GM23338 (cell line): ENCODE measurements around the gene NTM. TPM values are rescaled to one million over a fixed set of nuclear protein-coding genes. Genes with fewer than 3 reads are reported as not detected.

ENCODE experiments used
- ATAC-seq: fragments of 200-7000 bp; cut with Tn5 transposase; 3 replicates; pipeline ENCODE4 v1.9.1; 2020
- DNase-seq: peaks from one replicate; pipeline ENCODE4 v3.0.0-alpha.2; 2015; ENCODE audit warnings: low spot score
- H2AFZ ChIP-seq: fragments of 200-600 bp; sonication (generic); 2 replicates; pipeline ENCODE4 v1.8.0; 2016; ENCODE audit warnings: antibody characterized with exemption, mild to moderate bottlenecking, moderate library complexity
- H3F3A ChIP-seq: fragments of 200-600 bp; sonication (generic); replicated peaks from 2 replicates; pipeline ENCODE4 v1.8.0; 2017; ENCODE audit warnings: antibody characterized with exemption, mixed run types, low read depth
- H3K27ac ChIP-seq: fragments of 200-600 bp; sonication (generic); 2 replicates; pipeline ENCODE4 v1.6.1; 2016; ENCODE audit warnings: low read depth
- H3K27me3 ChIP-seq: fragments of 200-600 bp; sonication (generic); 2 replicates; pipeline ENCODE4 v1.8.0; 2016; ENCODE audit warnings: mild to moderate bottlenecking, mixed run types, moderate library complexity; ENCODE audit not compliant: insufficient read depth
- H3K36me3 ChIP-seq: fragments of 200-600 bp; sonication (generic); 2 replicates; pipeline ENCODE4 v1.8.0; 2016; ENCODE audit warnings: mild to moderate bottlenecking; ENCODE audit not compliant: insufficient read depth
- H3K4me1 ChIP-seq: fragments of 200-600 bp; sonication (generic); 2 replicates; pipeline ENCODE4 v1.8.0; 2016; ENCODE audit warnings: mild to moderate bottlenecking, moderate library complexity; ENCODE audit not compliant: insufficient read depth
- H3K4me2 ChIP-seq: fragments of 200-600 bp; sonication (generic); 2 replicates; pipeline ENCODE4 v1.7.1; 2017; ENCODE audit warnings: mixed run types
- H3K4me3 ChIP-seq: fragments of 200-600 bp; sonication (generic); 2 replicates; pipeline ENCODE4 v1.6.1; 2016; ENCODE audit warnings: mixed run types
- H3K79me2 ChIP-seq: fragments of 200-600 bp; sonication (generic); replicated peaks from 2 replicates; pipeline ENCODE4 v1.8.0; 2017; ENCODE audit warnings: mild to moderate bottlenecking; ENCODE audit not compliant: insufficient read depth
- H3K9me2 ChIP-seq: fragments of 200-600 bp; sonication (generic); 2 replicates; pipeline ENCODE4 v1.8.0; 2017; ENCODE audit not compliant: insufficient read depth
- H4K20me1 ChIP-seq: fragments of 200-600 bp; sonication (generic); replicated peaks from 2 replicates; pipeline ENCODE4 v1.8.0; 2017; ENCODE audit warnings: mild to moderate bottlenecking; ENCODE audit not compliant: insufficient read depth
- H3K27ac Mint-ChIP-seq: 2 replicates; pipeline ENCODE4 v1.8.0; 2020; ENCODE audit warnings: inconsistent platforms, mild to moderate bottlenecking, moderate library complexity, mixed read lengths
- H3K27me3 Mint-ChIP-seq: 3 replicates; pipeline ENCODE4 v1.8.0; 2022; ENCODE audit warnings: low read depth, mild to moderate bottlenecking, moderate library complexity, mixed read lengths, inconsistent platforms; ENCODE audit not compliant: insufficient read depth, poor library complexity
- H3K36me3 Mint-ChIP-seq: 3 replicates; pipeline ENCODE4 v1.8.0; 2021; ENCODE audit warnings: low read depth, mild to moderate bottlenecking, inconsistent platforms, moderate library complexity, mixed read lengths
- H3K4me1 Mint-ChIP-seq: 3 replicates; pipeline ENCODE4 v1.8.0; 2020; ENCODE audit warnings: mild to moderate bottlenecking, inconsistent platforms, mixed read lengths
- H3K4me3 Mint-ChIP-seq: 3 replicates; pipeline ENCODE4 v1.8.0; 2021; ENCODE audit warnings: moderate library complexity, mild to moderate bottlenecking, inconsistent platforms, mixed read lengths
- H3K9me3 Mint-ChIP-seq: 3 replicates; pipeline ENCODE4 v1.8.0; 2020; ENCODE audit warnings: moderate library complexity, mild to moderate bottlenecking, inconsistent platforms, mixed read lengths
- EZH2 ChIP-seq: fragments of 200-600 bp; sonication (generic); IDR thresholded peaks from one replicate; pipeline ENCODE4 v1.8.0; 2017; ENCODE audit warnings: antibody characterized with exemption, mild to moderate bottlenecking, low read depth; ENCODE audit not compliant: unreplicated experiment
- EZH2phosphoT487 ChIP-seq: fragments of 200-600 bp; sonication (generic); IDR thresholded peaks from one replicate; pipeline ENCODE4 v1.8.1; 2018; ENCODE audit warnings: antibody characterized with exemption; ENCODE audit not compliant: unreplicated experiment
- JUNB ChIP-seq: IDR thresholded peaks from one replicate; pipeline ENCODE4 v1.6.1; 2016; ENCODE audit warnings: antibody characterized with exemption; ENCODE audit not compliant: unreplicated experiment
- NANOG ChIP-seq: IDR thresholded peaks from 2 replicates; pipeline ENCODE4 v1.6.1; 2016; ENCODE audit warnings: antibody characterized with exemption, borderline replicate concordance
- POLR2AphosphoS5 ChIP-seq: IDR thresholded peaks from 2 replicates; pipeline ENCODE4 v1.6.1; 2016; ENCODE audit warnings: antibody characterized with exemption, low read depth
- REST ChIP-seq: IDR thresholded peaks from one replicate; pipeline ENCODE4 v1.6.1; 2018; ENCODE audit warnings: antibody characterized with exemption; ENCODE audit not compliant: unreplicated experiment
- STAT1 ChIP-seq: IDR thresholded peaks from one replicate; pipeline ENCODE4 v1.6.1; 2016; ENCODE audit warnings: antibody characterized with exemption; ENCODE audit not compliant: unreplicated experiment
- ZNF114 ChIP-seq: fragments of 250-450 bp; sonication (Bioruptor Pico); IDR thresholded peaks from 2 replicates; pipeline ENCODE4 v1.5.0; 2020; ENCODE audit warnings: mild to moderate bottlenecking, moderate library complexity
- ZNF331 ChIP-seq: fragments of 250-450 bp; sonication (Bioruptor Pico); IDR thresholded peaks from 2 replicates; pipeline ENCODE4 v1.5.0; 2020; ENCODE audit warnings: low read depth, mild to moderate bottlenecking, moderate library complexity
- polyA plus RNA-seq: library from polyadenylated mRNA; unstranded; fragments of >200 nt; fragmentation: Nextera tagmentation; extraction: Ambion mirVana; gene quantifications from 2 replicates; pipeline ENCODE4 v1.2.1, GENCODE V29; 2016
- total RNA-seq: library from RNA; depleted of rRNA; stranded (reverse); fragments of >200 nt; shearing (Covaris generic); gene quantifications from 2 replicates; pipeline ENCODE4 v1.2.3, GENCODE V29; 2014
- TF ChIP-seq, protein P1 (sequence below), 2 experiments: fragments of 200-600 bp in 1 of 2; sonication (generic) in 1 of 2; conservative IDR thresholded peaks; 2 replicates each; pipeline versions ENCODE4 v1.5.1 to v1.6.1; 2016 to 2017; ENCODE audit warnings: antibody characterized with exemption in 2 of 2, low read depth in 2 of 2, mild to moderate bottlenecking in 2 of 2, moderate library complexity in 1 of 2
- TF ChIP-seq, protein P2 (sequence below): IDR thresholded peaks from 2 replicates; pipeline ENCODE4 v1.6.1; 2016; ENCODE audit warnings: antibody characterized with exemption

Gene NTM
- total and polyA plus RNA-seq, 2 experiments from 2014 or later: 10.6 to 14.6 TPM

GRCh38 chr11:131880316-131880715, 509.9 kb downstream of the NTM start:
- H3K4me3 ChIP-seq: no peak overlapping the region
- no peak overlapping the region for H3K4me3 Mint-ChIP-seq
- H3K4me1 ChIP-seq: peaks cover 17% of the 10 kb centered on the region
- no peaks in the 10 kb centered on the region for H3K79me2 ChIP-seq
- peaks cover 26% of the 10 kb centered on the region for H3K4me1 Mint-ChIP-seq
- H3F3A ChIP-seq: no peaks in the 10 kb centered on the region
- no peaks in the 10 kb centered on the region for H3K36me3 ChIP-seq
- peaks cover 2% of the 10 kb centered on the region for H3K27me3 Mint-ChIP-seq
- H3K27ac ChIP-seq: no peak overlapping the region
- H3K27ac Mint-ChIP-seq: no peak overlapping the region
- DNase-seq (no peak), ATAC-seq (peak; percentile 53)
- H4K20me1 ChIP-seq: no peaks in the 10 kb centered on the region
- no peaks in the 10 kb centered on the region for H3K9me3 Mint-ChIP-seq
- H2AFZ ChIP-seq: no peak overlapping the region
- TF ChIP-seq REST (no peak), EZH2 (no peak), ZNF114 (no peak), EZH2phosphoT487 (no peak), JUNB (no peak), ZNF331 (no peak)
- H3K27me3 ChIP-seq: no peaks in the 10 kb centered on the region
- H3K36me3 Mint-ChIP-seq: no peaks in the 10 kb centered on the region
- H3K4me2 ChIP-seq: 0 out of 2 replicates have a peak overlapping the region, but pooled peaks have one; percentile 52
- no peaks in the 10 kb centered on the region for H3K9me2 ChIP-seq

DNA sequence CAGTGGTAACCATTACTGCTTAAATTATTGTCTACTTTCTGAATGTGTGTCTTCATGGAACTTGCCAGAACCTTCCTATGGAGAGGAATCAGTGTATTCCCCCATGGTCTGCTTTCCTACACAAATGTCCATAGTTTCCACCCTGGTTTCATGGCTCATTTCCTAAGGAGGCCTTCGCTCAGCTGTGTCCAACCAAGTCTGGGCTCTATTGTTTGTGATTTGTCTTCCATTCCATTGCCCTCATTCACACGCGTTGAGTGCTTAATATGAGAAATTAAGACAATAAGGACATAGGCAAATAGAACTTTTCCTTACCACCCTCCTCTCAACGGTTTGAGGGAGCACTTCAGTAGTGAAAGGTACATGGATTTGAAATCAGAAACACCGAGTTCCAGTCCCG, 510.6 kb downstream of the NTM start:
- Histone ChIP-seq H3K4me2 (no peak overlapping the region), H2AFZ (no peak overlapping the region), H3K4me1 (peaks cover 17% of the 10 kb centered on the region), H3F3A (no peaks in the 10 kb centered on the region), H3K27ac (no peak overlapping the region), H3K79me2 (no peaks in the 10 kb centered on the region), H3K27me3 (no peaks in the 10 kb centered on the region), H3K36me3 (no peaks in the 10 kb centered on the region), H3K4me3 (no peak overlapping the region), H3K9me2 (no peaks in the 10 kb centered on the region), H4K20me1 (no peaks in the 10 kb centered on the region)
- Mint-ChIP-seq H3K27ac (no peak overlapping the region), H3K4me3 (no peak overlapping the region), H3K36me3 (no peaks in the 10 kb centered on the region), H3K27me3 (peaks cover 4% of the 10 kb centered on the region), H3K9me3 (no peaks in the 10 kb centered on the region), H3K4me1 (peaks cover 24% of the 10 kb centered on the region)
- DNase-seq (no peak), ATAC-seq (no peak)
- TF ChIP-seq ZNF331: no peak
- TF ChIP-seq NANOG: no peak
- TF ChIP-seq, protein P1, sequence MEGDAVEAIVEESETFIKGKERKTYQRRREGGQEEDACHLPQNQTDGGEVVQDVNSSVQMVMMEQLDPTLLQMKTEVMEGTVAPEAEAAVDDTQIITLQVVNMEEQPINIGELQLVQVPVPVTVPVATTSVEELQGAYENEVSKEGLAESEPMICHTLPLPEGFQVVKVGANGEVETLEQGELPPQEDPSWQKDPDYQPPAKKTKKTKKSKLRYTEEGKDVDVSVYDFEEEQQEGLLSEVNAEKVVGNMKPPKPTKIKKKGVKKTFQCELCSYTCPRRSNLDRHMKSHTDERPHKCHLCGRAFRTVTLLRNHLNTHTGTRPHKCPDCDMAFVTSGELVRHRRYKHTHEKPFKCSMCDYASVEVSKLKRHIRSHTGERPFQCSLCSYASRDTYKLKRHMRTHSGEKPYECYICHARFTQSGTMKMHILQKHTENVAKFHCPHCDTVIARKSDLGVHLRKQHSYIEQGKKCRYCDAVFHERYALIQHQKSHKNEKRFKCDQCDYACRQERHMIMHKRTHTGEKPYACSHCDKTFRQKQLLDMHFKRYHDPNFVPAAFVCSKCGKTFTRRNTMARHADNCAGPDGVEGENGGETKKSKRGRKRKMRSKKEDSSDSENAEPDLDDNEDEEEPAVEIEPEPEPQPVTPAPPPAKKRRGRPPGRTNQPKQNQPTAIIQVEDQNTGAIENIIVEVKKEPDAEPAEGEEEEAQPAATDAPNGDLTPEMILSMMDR (conservative IDR thresholded peaks at IDR 0.05; ENCODE audit: low read depth in 2 of 2): no peak
- TF ChIP-seq POLR2AphosphoS5: no peak
- TF ChIP-seq STAT1: no peak
- TF ChIP-seq EZH2: no peak
- TF ChIP-seq, protein P2, sequence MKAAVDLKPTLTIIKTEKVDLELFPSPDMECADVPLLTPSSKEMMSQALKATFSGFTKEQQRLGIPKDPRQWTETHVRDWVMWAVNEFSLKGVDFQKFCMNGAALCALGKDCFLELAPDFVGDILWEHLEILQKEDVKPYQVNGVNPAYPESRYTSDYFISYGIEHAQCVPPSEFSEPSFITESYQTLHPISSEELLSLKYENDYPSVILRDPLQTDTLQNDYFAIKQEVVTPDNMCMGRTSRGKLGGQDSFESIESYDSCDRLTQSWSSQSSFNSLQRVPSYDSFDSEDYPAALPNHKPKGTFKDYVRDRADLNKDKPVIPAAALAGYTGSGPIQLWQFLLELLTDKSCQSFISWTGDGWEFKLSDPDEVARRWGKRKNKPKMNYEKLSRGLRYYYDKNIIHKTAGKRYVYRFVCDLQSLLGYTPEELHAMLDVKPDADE: no peak
- no peak for TF ChIP-seq REST
- no peak for TF ChIP-seq ZNF114
- TF ChIP-seq JUNB: no peak
